ENCODE results near the gene STXBP5L.

DNA sequence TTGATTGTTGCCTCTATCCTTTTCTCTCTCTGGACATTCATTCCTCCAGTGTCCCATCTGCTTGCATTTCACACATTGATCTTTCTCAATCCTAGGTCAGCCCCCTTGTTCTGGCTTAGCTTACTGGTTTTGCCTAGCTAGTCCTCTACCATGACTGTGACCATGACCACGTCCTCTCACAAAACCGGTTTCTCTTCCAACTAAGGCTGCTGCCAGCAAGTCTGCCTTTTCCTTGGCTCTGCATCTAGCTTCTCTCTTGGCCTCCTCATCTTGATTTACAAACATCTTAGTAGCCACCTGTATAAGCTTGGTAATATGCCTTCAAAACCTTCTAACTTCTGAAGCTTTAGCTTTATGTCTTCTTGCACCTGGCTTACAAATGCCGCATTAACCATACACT lies 167.2 kb downstream of the STXBP5L start:
- TF ChIP-seq, protein P1, sequence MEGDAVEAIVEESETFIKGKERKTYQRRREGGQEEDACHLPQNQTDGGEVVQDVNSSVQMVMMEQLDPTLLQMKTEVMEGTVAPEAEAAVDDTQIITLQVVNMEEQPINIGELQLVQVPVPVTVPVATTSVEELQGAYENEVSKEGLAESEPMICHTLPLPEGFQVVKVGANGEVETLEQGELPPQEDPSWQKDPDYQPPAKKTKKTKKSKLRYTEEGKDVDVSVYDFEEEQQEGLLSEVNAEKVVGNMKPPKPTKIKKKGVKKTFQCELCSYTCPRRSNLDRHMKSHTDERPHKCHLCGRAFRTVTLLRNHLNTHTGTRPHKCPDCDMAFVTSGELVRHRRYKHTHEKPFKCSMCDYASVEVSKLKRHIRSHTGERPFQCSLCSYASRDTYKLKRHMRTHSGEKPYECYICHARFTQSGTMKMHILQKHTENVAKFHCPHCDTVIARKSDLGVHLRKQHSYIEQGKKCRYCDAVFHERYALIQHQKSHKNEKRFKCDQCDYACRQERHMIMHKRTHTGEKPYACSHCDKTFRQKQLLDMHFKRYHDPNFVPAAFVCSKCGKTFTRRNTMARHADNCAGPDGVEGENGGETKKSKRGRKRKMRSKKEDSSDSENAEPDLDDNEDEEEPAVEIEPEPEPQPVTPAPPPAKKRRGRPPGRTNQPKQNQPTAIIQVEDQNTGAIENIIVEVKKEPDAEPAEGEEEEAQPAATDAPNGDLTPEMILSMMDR (IDR thresholded peaks at IDR 0.05; ENCODE audit: low read depth, low read length), result no peak
- TF ChIP-seq EZH2phosphoT487 (IDR thresholded peaks at IDR 0.05; ENCODE audit: low read depth), result no peak

All from OCI-LY3 (cell line).